SK-N-SH treated with all-trans-retinoic acid at 6 μM for 48 hours (cell line): Measurements from ENCODE around the gene TMEM9.

Experiments used
- ATAC-seq: fragments of 200-7000 bp; cut with Tn5 transposase; 3 replicates; pipeline ENCODE4 v1.9.1; 2020; ENCODE audit warnings: mild to moderate bottlenecking, moderate library complexity
- ARNTL ChIP-seq: fragments of 450-650 bp; formaldehyde crosslinking; IDR thresholded peaks from 2 replicates; pipeline ENCODE4 v1.5.0; 2020; ENCODE audit warnings: low read depth, mild to moderate bottlenecking, moderate library complexity, borderline replicate concordance
- BACH2 ChIP-seq: fragments of 250-450 bp; sonication (Bioruptor Pico); IDR thresholded peaks from 2 replicates; pipeline ENCODE4 v1.9.0; 2021; ENCODE audit warnings: mild to moderate bottlenecking, borderline replicate concordance
- CSDC2 ChIP-seq: fragments of 250-450 bp; sonication (Bioruptor Pico); IDR thresholded peaks from 2 replicates; pipeline ENCODE4 v1.5.0; 2020; ENCODE audit warnings: mild to moderate bottlenecking, moderate library complexity
- CSRNP3 ChIP-seq: fragments of 250-450 bp; sonication (Bioruptor Pico); IDR thresholded peaks from 2 replicates; pipeline ENCODE4 v1.5.1; 2021; ENCODE audit warnings: mild to moderate bottlenecking, moderate library complexity
- ESRRG ChIP-seq: fragments of 250-450 bp; sonication (Bioruptor Pico); IDR thresholded peaks from 2 replicates; pipeline ENCODE4 v1.6.1; 2021; ENCODE audit warnings: mild to moderate bottlenecking
- GLIS3 ChIP-seq: fragments of 250-450 bp; sonication (Bioruptor Pico); IDR thresholded peaks from 2 replicates; pipeline ENCODE4 v1.5.0; 2020; ENCODE audit warnings: mild to moderate bottlenecking, moderate library complexity
- ISL1 ChIP-seq: fragments of 250-450 bp; sonication (Bioruptor Pico); IDR thresholded peaks from 2 replicates; pipeline ENCODE4 v2.1.2; 2022; ENCODE audit warnings: mild to moderate bottlenecking, moderate library complexity
- OSR1 ChIP-seq: fragments of 250-450 bp; sonication (Bioruptor Pico); IDR thresholded peaks from 2 replicates; pipeline ENCODE4 v1.8.0; 2022; ENCODE audit warnings: moderate library complexity, mild to moderate bottlenecking, inconsistent platforms
- PATZ1 ChIP-seq: fragments of 250-450 bp; sonication (Bioruptor Pico); IDR thresholded peaks from 2 replicates; pipeline ENCODE4 v1.8.0; 2020; ENCODE audit warnings: mild to moderate bottlenecking, moderate library complexity, borderline replicate concordance
- POU6F1 ChIP-seq: fragments of 250-450 bp; sonication (Bioruptor Pico); IDR thresholded peaks from 2 replicates; pipeline ENCODE4 v1.8.0; 2021; ENCODE audit warnings: low read depth, mild to moderate bottlenecking, moderate library complexity, borderline replicate concordance
- PPARA ChIP-seq: fragments of 250-450 bp; sonication (Bioruptor Pico); IDR thresholded peaks from 2 replicates; pipeline ENCODE4 v1.5.0; 2020; ENCODE audit warnings: mild to moderate bottlenecking, borderline replicate concordance
- RARB ChIP-seq: fragments of 250-450 bp; sonication (Bioruptor Pico); IDR thresholded peaks from 2 replicates; pipeline ENCODE4 v1.8.0; 2021; ENCODE audit warnings: mild to moderate bottlenecking, moderate library complexity
- SNAI2 ChIP-seq: fragments of 250-450 bp; sonication (Bioruptor Pico); IDR thresholded peaks from 2 replicates; pipeline ENCODE4 v1.5.0; 2020; ENCODE audit warnings: mild to moderate bottlenecking, moderate library complexity
- TCF4 ChIP-seq: fragments of 250-450 bp; sonication (Bioruptor Pico); IDR thresholded peaks from 2 replicates; pipeline ENCODE4 v1.8.0; 2021; ENCODE audit warnings: mild to moderate bottlenecking, moderate library complexity, borderline replicate concordance
- TSHZ2 ChIP-seq: fragments of 250-450 bp; sonication (Bioruptor Pico); IDR thresholded peaks from 2 replicates; pipeline ENCODE4 v1.5.0; 2020; ENCODE audit warnings: mild to moderate bottlenecking, moderate library complexity
- ZC3H10 ChIP-seq: fragments of 250-450 bp; sonication (Bioruptor Pico); IDR thresholded peaks from 2 replicates; pipeline ENCODE4 v1.5.1; 2021; ENCODE audit warnings: mild to moderate bottlenecking, moderate library complexity
- ZFP30 ChIP-seq: fragments of 450-650 bp; formaldehyde crosslinking; IDR thresholded peaks from 2 replicates; pipeline ENCODE4 v1.5.0; 2022; ENCODE audit warnings: mild to moderate bottlenecking, moderate library complexity
- ZNF565 ChIP-seq: fragments of 450-650 bp; formaldehyde crosslinking; conservative IDR thresholded peaks from 2 replicates; pipeline ENCODE4 v1.5.0; 2020; ENCODE audit warnings: low read depth, mild to moderate bottlenecking, moderate library complexity
- ZNF70 ChIP-seq: fragments of 450-650 bp; formaldehyde crosslinking; IDR thresholded peaks from 2 replicates; pipeline ENCODE4 v1.5.0; 2020; ENCODE audit warnings: mild to moderate bottlenecking, moderate library complexity
- ZNF8 ChIP-seq: fragments of 450-650 bp; formaldehyde crosslinking; IDR thresholded peaks from 2 replicates; pipeline ENCODE4 v1.5.0; 2020; ENCODE audit warnings: mild to moderate bottlenecking, moderate library complexity

Gene TMEM9

DNA sequence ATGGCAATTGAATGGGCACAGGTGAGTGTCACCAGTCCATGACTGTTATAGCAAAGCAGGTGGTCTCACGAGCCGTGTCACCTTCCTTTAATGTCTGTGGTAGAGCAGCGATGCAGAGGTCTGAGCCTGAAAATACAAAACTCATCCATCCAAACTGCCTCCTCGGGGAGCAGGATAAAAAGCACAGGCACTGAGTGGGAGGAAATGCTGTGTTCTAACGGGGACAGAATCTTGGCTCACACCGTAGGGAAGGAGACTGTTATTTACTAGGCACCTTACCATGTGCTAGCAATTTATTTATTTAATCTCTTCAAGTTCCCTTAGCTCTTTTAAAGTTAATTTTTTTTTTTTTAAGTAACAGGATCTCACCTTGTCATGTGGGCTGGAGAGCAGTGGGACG, 28.5 kb downstream of the TMEM9 start:
- TF ChIP-seq ZNF70, result no peak
- no peak for TF ChIP-seq GLIS3
- TF ChIP-seq CSRNP3 (CRISPR knock-in tag), result no peak
- TF ChIP-seq ZNF565 (CRISPR knock-in tag), result no peak
- no peak for TF ChIP-seq RARB (CRISPR knock-in tag)
- TF ChIP-seq CSDC2 (CRISPR knock-in tag), result no peak
- no peak for TF ChIP-seq ESRRG (CRISPR knock-in tag)
- TF ChIP-seq ZC3H10 (CRISPR knock-in tag), result no peak
- TF ChIP-seq PPARA (CRISPR knock-in tag), result no peak
- TF ChIP-seq POU6F1, result no peak
- no peak for TF ChIP-seq TSHZ2
- no peak for TF ChIP-seq OSR1
- TF ChIP-seq ZFP30 (CRISPR knock-in tag), result no peak
- no peak for TF ChIP-seq TCF4 (CRISPR knock-in tag)
- TF ChIP-seq, all 23 proteins: peak for 0
- ATAC-seq, result no peak

GRCh38 chr1:201125019-201125418, 29.3 kb downstream of the TMEM9 start:
- TF ChIP-seq OSR1, result no peak
- no peak for TF ChIP-seq ESRRG (CRISPR knock-in tag)
- TF ChIP-seq, all 23 proteins: peak for 0
- no peak for ATAC-seq

- TF ChIP-seq TSHZ2, result no peak
- TF ChIP-seq PATZ1 (CRISPR knock-in tag), result no peak
- TF ChIP-seq BACH2 (CRISPR knock-in tag), result no peak
- TF ChIP-seq ARNTL, result no peak
- no peak for TF ChIP-seq ZNF8
- no peak for TF ChIP-seq PPARA (CRISPR knock-in tag)
- no peak for TF ChIP-seq OSR1
- no peak for TF ChIP-seq CSRNP3 (CRISPR knock-in tag)
- TF ChIP-seq ISL1 (CRISPR knock-in tag), result no peak
- TF ChIP-seq SNAI2 (CRISPR knock-in tag), result no peak
- no peak for ATAC-seq
Measured at GRCh38 chr1:201123866-201124265, 30.4 kb downstream of the TMEM9 start.
